Activated naive CD8-positive, alpha-beta T cell treated with anti-CD3 and anti-CD28 coated beads, Interleukin-2, amount 50 U/mL, for 24 hours (primary cell): ENCODE measurements around the gene ITGA11.

Source experiments
- ATAC-seq: fragments of 150-1000 bp; cut with Tn5 transposase; one replicate; pipeline ENCODE4 v1.10.0; 2021
- DNase-seq: peaks from one replicate; pipeline ENCODE4 v3.0.0; 2021
- H3K27ac Mint-ChIP-seq: one replicate; pipeline ENCODE4 v1.8.0; 2021; ENCODE audit warnings: mild to moderate bottlenecking, mixed read lengths
- H3K27me3 Mint-ChIP-seq: one replicate; pipeline ENCODE4 v1.8.0; 2021; ENCODE audit warnings: mixed read lengths
- H3K36me3 Mint-ChIP-seq: one replicate; pipeline ENCODE4 v1.8.0; 2021; ENCODE audit warnings: low read depth, mixed read lengths
- H3K4me1 Mint-ChIP-seq: one replicate; pipeline ENCODE4 v1.8.0; 2021; ENCODE audit warnings: mixed read lengths
- H3K4me3 Mint-ChIP-seq: one replicate; pipeline ENCODE4 v1.8.0; 2021; ENCODE audit warnings: mild to moderate bottlenecking, moderate library complexity, mixed read lengths
- H3K9me3 Mint-ChIP-seq: one replicate; pipeline ENCODE4 v1.8.0; 2021; ENCODE audit warnings: mixed read lengths

ITGA11 gene

DNA sequence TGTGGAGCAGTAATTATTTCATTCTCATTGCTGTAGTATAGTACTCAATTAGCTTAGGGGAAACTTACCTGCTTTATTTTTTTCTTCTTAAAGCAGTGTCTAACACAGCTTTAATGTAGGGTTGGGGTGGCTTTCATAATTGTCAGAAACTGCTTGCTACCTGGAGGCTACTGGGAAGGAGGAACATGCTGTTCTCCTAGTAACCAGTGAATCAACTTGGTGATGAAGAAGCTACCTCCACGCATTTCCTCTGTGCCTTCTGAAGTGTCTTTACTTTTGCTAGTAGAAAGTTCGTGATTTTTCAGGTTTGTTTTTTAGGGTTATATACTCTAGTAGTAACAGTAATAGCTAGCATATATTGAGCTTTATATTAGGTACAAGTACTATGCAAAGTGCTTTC, 142.9 kb downstream of the ITGA11 start:
- Mint-ChIP-seq H3K36me3 (peaks cover 56% of the 10 kb centered on the region), H3K9me3 (no peaks in the 10 kb centered on the region), H3K4me3 (no peak overlapping the region), H3K4me1 (peaks cover 83% of the 10 kb centered on the region), H3K27me3 (no peaks in the 10 kb centered on the region), H3K27ac (peak overlapping the region; percentile 41)
- ATAC-seq (no peak), DNase-seq (no peak)

DNA sequence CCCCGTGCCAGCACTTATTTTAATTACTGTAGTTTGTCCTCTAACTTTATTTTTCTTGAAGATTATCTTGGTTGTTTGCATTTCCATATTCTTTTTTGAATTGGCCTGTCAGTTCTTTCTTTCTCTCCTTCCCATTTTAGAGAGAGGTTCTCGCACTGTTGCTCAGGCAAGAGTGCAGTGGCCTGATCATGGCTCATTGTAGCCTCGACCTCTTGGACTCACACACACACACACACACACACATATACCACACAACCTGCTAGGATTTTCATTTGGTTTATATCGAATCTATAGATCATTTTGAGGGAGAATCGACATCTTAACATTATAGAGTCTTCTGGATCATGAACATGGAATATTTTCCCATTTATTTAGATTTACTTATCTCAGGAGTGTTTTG, 145.7 kb downstream of the ITGA11 start:
- no peak for ATAC-seq
- peaks cover 75% of the 10 kb centered on the region for H3K4me1 Mint-ChIP-seq
- no peaks in the 10 kb centered on the region for H3K27me3 Mint-ChIP-seq
- no peak overlapping the region for H3K4me3 Mint-ChIP-seq
- peaks cover 49% of the 10 kb centered on the region for H3K36me3 Mint-ChIP-seq
- H3K27ac Mint-ChIP-seq, result peak overlapping the region; percentile 23
- no peak for DNase-seq
- H3K9me3 Mint-ChIP-seq, result no peaks in the 10 kb centered on the region

DNA sequence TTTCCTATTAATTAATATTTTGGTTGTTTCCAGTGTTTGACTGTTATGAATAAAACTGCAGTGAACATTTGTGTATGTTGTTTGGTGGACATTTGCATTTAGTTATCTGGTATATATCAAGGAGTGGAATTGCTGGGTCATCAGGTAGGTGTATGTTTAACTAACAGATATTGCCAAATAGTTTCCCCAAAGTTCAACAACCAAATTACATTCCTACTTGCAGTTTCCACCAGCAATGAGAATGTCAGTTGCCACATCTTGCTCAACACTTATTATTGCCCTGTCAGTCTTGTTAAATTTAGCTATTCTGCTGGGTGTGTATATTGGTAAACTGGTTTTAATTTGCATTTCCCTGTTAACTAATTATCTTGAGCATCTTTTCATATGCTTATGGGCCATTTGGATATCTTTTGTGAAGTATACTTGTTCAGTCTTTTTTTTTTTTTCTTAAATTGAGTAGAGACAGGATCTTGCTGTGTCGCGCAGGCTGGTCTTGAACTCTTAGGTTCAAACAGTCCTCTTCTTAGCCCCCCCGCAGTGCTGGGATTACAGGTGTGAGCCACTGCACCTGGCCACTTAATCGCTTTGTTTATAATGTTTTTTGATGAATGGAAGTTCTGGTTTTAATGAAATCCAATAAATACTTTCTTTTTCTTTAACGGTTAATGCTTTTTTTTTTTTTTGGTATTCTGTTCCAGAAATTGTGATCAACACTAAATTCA, 146.5 kb downstream of the ITGA11 start:
- ATAC-seq, result no peak

DNA sequence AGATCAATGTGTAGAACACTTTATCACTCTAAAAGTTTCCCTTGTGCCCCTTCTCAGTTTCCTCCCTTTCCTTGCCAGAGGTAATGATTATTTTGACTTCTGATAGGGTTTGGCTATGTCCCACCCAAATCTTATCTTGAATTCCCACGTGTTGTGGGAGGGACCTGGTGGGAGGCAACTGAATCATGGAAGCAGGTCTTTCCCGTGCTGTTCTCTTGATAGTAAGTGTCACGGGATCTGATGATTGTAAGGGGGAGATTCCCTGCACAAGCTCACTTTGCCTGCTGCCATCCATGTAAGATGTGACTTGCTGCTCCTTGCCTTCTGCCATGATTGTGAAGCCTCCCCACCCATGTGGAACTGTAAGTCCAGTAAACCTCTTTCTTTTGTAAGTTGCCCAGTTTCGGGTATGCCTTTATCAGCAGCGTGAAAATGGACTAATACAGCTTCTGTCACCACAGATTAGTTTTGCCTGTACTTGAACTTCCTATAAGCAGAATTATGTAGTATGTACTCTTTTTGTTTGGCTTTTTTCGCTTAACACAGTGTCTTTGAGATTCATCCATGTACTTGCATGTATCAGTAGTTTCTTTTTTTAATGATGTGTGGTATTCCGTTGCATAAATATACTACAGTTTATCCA, 147.2 kb downstream of the ITGA11 start:
- H3K27me3 Mint-ChIP-seq, result no peaks in the 10 kb centered on the region
- DNase-seq (no peak), ATAC-seq (no peak)
- H3K27ac Mint-ChIP-seq, result no peak overlapping the region
- peaks cover 77% of the 10 kb centered on the region for H3K4me1 Mint-ChIP-seq
- no peak overlapping the region for H3K4me3 Mint-ChIP-seq
- H3K9me3 Mint-ChIP-seq, result no peaks in the 10 kb centered on the region
- peaks cover 40% of the 10 kb centered on the region for H3K36me3 Mint-ChIP-seq

More for the DNA sequence above, 146.5 kb downstream of the ITGA11 start:
- peaks cover 76% of the 10 kb centered on the region for H3K4me1 Mint-ChIP-seq
- H3K27me3 Mint-ChIP-seq, result no peaks in the 10 kb centered on the region
- no peaks in the 10 kb centered on the region for H3K9me3 Mint-ChIP-seq
- H3K36me3 Mint-ChIP-seq, result peaks cover 44% of the 10 kb centered on the region
- no peak overlapping the region for H3K4me3 Mint-ChIP-seq
- no peak for DNase-seq
- peak overlapping the region; percentile 53 for H3K27ac Mint-ChIP-seq

DNA sequence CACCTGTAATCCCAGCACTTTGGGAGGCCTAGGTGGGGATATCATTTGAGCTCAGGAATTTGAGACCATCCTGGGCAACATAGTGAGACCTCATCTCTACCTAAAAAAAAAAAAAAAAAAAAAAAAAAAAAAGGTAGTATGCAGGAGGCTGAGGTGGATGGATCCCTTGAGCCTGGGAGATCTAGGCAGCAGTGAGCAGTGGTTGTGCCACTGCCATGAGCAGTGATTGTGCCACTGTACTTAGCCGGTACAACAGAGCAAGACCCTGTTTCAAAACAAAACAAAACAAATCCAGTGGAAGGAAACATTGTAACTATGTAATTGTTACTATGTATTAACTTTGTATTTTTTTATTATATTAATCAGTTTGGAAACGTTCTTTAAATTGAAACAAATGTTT, 148.6 kb downstream of the ITGA11 start:
- H3K9me3 Mint-ChIP-seq, result no peaks in the 10 kb centered on the region
- no peak overlapping the region for H3K4me3 Mint-ChIP-seq
- H3K4me1 Mint-ChIP-seq, result peaks cover 76% of the 10 kb centered on the region
- DNase-seq, result no peak
- H3K36me3 Mint-ChIP-seq, result peaks cover 42% of the 10 kb centered on the region
- no peaks in the 10 kb centered on the region for H3K27me3 Mint-ChIP-seq
- no peak for ATAC-seq
- H3K27ac Mint-ChIP-seq, result no peak overlapping the region

DNA sequence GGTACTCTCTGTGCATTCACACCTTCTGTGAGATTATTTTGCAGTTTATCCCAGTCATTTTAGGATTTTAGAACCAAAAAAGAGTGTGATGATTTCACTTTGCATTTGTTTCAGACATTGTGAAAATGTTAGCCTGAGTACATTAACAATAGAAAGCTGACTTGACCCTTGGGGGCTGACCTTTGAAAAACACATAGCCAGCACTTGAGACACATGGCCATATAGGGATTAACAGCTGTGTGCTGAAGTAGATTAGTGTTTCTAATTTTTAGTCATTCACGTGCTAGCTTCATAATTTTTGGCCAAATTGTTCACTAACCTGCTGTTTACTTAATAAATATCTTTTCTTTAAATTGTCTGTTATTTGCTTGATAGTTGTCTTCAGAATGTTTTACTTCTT, 151.0 kb downstream of the ITGA11 start:
- ATAC-seq, result no peak
- peaks cover 26% of the 10 kb centered on the region for H3K36me3 Mint-ChIP-seq
- H3K27ac Mint-ChIP-seq, result no peak overlapping the region
- H3K27me3 Mint-ChIP-seq, result no peaks in the 10 kb centered on the region
- no peaks in the 10 kb centered on the region for H3K9me3 Mint-ChIP-seq
- DNase-seq, result no peak
- peak overlapping the region; percentile 97 for H3K4me3 Mint-ChIP-seq
- peaks cover 71% of the 10 kb centered on the region for H3K4me1 Mint-ChIP-seq

DNA sequence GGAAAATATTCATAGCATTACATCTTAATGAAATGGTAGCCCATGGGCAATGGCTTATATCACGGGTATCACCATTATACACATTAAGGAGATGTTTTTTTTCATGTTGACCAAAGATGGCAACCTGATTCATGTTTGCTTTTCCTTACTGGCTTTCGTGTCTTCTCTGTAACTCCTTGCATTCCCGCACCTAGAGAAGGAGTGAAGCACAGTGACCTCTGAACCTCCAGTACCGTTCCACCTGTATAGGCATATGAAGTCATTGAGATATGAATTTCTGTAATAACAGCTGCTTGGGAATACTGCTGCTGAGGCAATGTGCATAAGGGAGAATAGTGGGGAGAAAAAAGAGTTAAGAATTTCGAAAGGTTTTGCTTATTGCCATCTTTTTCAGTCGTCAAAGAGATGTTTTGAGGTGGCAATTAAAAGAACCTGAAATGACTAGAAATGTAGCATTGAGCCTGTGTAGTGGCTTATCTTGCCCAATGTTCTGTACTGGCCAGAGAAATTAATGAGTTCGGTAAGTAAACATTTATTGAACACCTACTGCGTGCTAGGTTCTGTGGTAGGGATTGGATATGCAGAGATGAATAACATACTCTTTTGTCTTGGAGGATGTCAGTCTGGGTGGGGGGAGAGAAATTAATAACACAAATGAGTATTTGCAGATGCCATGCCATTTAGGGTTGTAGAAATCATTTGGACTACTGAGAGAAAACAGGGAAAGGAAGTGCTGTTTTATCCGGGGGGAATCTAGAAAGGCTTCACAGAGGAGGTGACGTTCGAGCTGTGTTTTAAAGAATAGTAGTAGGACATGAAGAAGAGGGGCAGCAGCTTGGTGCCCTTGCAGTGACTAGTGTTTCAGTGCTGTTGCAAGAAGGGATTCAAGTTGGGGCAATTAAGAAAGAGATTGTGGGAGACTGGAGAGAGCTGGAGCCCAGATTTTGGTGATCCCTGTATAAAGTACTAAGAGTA, 151.9 kb downstream of the ITGA11 start:
- Mint-ChIP-seq H3K4me3 (peak overlapping the region; percentile 97), H3K4me1 (peaks cover 64% of the 10 kb centered on the region)

DNA sequence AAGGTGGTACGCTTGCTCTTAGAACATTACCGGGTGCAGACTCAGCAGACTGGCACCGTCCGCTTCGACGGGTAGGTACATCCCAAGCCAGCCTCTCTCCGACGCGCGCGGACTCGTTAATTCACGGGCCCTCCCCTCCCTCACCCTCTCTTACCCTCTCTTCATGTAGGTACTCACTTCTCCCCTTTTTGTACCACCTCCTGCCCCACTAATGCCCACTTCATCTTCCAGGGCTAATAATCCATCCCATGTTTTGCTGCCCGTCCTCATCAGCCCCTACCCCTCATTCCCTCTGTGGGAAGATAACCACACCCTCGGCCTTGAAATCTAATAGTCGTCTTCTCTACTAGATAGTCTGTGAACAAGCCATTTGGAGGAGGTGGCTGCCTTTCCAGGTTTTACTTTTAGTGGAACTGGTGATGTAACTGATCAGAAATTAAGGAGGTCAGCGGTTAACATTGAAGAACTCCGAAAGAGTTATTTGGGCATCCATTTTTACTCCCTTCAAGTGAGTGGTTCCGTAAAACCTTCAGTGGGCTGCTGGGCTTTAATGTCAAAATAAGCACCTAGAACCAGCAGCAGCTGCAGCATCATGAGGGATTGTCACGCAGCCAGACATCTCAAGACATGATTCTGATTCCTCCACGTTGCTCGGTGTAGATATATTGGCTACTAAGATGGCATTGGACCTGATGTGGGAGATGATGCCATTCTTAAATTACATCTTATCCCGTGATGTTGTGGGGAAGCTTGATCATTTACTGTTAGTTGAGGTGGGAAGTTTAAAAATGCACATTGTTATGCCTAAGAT, 153.2 kb downstream of the ITGA11 start:
- ATAC-seq (peak; percentile 3), DNase-seq (no peak)
- H3K36me3 Mint-ChIP-seq, result peaks cover 13% of the 10 kb centered on the region
- H3K9me3 Mint-ChIP-seq, result no peaks in the 10 kb centered on the region
- no peaks in the 10 kb centered on the region for H3K27me3 Mint-ChIP-seq
- peak overlapping the region; percentile 97 for H3K4me3 Mint-ChIP-seq
- H3K4me1 Mint-ChIP-seq, result peaks cover 55% of the 10 kb centered on the region
- peak overlapping the region; percentile 97 for H3K27ac Mint-ChIP-seq

More for the DNA sequence above, 151.9 kb downstream of the ITGA11 start:
- DNase-seq (no peak), ATAC-seq (no peak)
- Mint-ChIP-seq H3K27ac (peak overlapping the region; percentile 97), H3K9me3 (no peaks in the 10 kb centered on the region), H3K36me3 (peaks cover 21% of the 10 kb centered on the region), H3K27me3 (no peaks in the 10 kb centered on the region)

DNA sequence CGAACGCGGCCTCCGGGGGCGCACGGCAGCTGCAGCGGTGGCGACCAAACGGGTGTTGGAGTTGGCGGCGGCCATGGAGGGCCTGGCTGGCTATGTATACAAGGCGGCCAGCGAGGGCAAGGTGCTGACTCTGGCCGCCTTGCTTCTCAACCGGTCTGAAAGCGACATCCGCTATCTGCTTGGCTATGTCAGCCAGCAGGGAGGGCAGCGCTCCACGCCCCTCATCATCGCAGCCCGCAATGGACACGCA, 153.7 kb downstream of the ITGA11 start:
- peaks cover 54% of the 10 kb centered on the region for H3K4me1 Mint-ChIP-seq
- DNase-seq, result no peak
- H3K4me3 Mint-ChIP-seq, result peak overlapping the region; percentile 97

DNA sequence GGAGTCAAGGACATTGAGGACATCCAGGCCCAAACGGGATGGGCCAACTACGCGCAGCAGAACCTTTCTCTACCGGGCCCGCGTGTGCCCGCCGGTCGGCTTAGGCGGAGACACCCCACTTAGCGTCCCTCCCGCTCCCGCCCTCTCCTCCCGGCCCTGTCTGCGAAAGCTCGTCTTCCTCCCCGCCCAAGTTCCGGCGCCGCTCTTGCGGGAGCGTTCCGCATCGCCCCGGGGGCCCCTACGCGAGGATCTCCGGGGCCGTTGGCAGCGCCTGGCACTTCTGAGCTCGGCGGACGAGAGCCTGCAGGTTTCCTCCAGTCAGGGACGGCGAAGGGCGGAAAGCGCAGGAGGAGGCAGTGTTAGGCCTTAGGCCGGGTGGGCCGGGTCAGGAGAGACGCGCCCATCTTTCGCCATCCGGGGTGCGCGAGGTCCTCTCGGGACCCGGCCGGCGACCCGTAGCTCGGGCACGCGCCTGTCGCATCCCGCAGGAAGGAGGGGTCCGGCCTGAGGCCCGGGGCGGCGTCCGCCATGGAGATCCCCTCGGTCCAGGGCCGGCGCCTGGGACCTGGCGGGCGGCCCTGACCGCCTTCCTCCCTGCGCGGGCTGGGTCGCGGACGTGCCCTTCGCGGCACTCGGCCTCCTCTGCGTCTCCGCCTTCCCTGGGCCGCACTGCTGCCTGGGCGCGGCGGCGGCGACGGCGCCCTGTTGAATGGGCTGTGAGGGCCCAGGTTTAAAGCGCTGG, 154.2 kb downstream of the ITGA11 start, which contains the start of gene FEM1B:
Gene FEM1B (plus strand): TSS at position 143 of the 742 bp plus-strand sequence. CDS start 673 bp downstream, outside the sequence.
- peak within 1 kb of the TSS; percentile 97 for H3K4me3 Mint-ChIP-seq
- H3K9me3 Mint-ChIP-seq, result no peaks in the 10 kb centered on the region
- peaks cover 13% of the 10 kb centered on the region for H3K36me3 Mint-ChIP-seq
- H3K4me1 Mint-ChIP-seq, result peaks cover 59% of the 10 kb centered on the region
- peak within 1 kb of the TSS; percentile 97 for H3K27ac Mint-ChIP-seq
- ATAC-seq (peak; percentile 82), DNase-seq (peak; percentile 89)
- no peaks in the 10 kb centered on the region for H3K27me3 Mint-ChIP-seq

More for the DNA sequence above, 153.7 kb downstream of the ITGA11 start:
- H3K27me3 Mint-ChIP-seq, result no peaks in the 10 kb centered on the region
- peaks cover 13% of the 10 kb centered on the region for H3K36me3 Mint-ChIP-seq
- H3K27ac Mint-ChIP-seq, result peak overlapping the region; percentile 97
- ATAC-seq, result no peak
- H3K9me3 Mint-ChIP-seq, result no peaks in the 10 kb centered on the region

DNA sequence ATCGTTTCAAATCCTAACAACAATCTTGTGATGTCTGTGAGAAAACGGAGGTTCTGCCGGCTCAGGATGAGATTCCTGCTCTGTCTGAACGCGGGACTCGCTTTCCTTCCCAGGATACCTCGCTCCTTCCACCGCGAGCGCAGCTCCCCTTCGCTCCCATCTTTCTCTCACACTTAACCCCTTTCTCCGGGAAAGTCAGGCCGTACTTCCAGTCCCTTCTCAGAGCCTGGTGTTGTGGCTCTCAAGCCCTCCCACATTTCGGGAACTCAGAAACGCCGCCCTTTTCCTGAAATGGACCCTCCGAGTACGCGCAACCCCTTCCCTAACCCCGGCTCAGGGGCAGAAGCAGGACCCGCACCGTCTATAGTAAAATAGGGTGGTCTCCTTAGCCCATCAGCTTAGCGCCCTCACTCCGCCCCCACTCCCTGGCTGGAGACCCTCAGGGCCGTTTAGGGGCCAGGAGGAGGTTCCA, 154.8 kb downstream of the ITGA11 start:
- DNase-seq (no peak), ATAC-seq (peak; percentile 8)
- H3K27ac Mint-ChIP-seq, result peak overlapping the region; percentile 97
- no peaks in the 10 kb centered on the region for H3K9me3 Mint-ChIP-seq
- peaks cover 56% of the 10 kb centered on the region for H3K4me1 Mint-ChIP-seq
- H3K36me3 Mint-ChIP-seq, result peaks cover 13% of the 10 kb centered on the region
- peak overlapping the region; percentile 97 for H3K4me3 Mint-ChIP-seq
- H3K27me3 Mint-ChIP-seq, result no peaks in the 10 kb centered on the region

DNA sequence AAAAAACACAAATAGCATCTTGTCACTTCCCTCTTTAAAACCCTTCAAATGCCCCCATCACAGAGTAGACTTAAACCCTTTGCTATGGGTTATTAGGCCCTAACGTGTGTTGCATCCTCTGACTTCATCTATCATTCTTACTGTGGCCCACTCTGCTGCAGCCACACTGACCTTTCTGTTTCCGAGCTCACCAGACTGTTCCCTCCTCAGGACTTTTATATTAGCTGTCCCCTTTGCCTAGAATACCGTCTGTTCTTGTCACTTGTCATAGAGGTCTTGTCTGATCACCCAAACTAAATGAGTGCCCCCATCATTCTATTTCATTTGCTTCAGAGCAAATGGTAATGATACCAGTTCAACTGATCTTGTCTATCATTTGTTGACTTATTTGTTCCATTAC, 155.3 kb downstream of the ITGA11 start:
- ATAC-seq, result no peak
- Mint-ChIP-seq H3K4me1 (peaks cover 51% of the 10 kb centered on the region), H3K27ac (peak overlapping the region; percentile 97), H3K9me3 (no peaks in the 10 kb centered on the region), H3K27me3 (no peaks in the 10 kb centered on the region), H3K36me3 (peaks cover 13% of the 10 kb centered on the region), H3K4me3 (peak overlapping the region; percentile 97)
- no peak for DNase-seq

DNA sequence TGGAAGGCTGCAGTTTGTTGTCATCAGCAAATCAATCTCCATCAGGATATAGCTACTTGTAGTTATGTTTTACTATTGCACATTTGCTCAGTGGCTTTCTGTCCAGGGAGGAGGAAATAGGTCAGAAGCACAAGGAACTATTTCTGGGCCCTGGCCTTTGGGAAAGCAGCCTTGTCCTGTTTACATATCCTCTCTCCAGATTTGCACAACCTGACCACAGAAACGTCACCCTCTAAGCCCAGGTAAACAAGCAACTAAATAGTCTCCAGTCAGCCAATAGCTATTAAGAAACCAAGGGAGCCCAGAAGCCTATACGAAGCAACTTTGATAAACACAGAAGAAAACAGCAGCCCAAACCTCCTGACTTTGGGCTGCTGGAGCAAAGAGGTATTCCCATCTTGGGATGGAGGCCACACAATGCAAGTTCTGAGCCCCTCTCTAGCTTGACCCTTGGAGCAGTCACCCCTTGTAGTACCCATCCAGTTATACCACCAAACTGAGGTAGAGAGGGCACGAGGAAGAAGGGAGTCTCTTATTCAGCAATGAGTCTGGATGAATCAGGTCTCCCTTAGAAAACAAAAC, 156.7 kb downstream of the ITGA11 start:
- DNase-seq, result no peak
- Mint-ChIP-seq H3K4me3 (peak overlapping the region; percentile 18), H3K27me3 (no peaks in the 10 kb centered on the region), H3K4me1 (peaks cover 37% of the 10 kb centered on the region), H3K27ac (no peak overlapping the region), H3K9me3 (no peaks in the 10 kb centered on the region), H3K36me3 (peaks cover 10% of the 10 kb centered on the region)
- ATAC-seq, result no peak
